Nephron progenitor cell (in vitro differentiated cells): ENCODE results near the gene PRDM11.

Source experiments
- DNase-seq: peaks from one replicate; pipeline ENCODE4 v3.0.0; 2021
- H3K27ac Mint-ChIP-seq: 2 replicates; pipeline ENCODE4 v1.8.0; 2021; ENCODE audit warnings: mild to moderate bottlenecking, moderate library complexity, mixed read lengths
- H3K27me3 Mint-ChIP-seq: 2 replicates; pipeline ENCODE4 v1.8.0; 2021; ENCODE audit warnings: mild to moderate bottlenecking, low read depth, mixed read lengths; ENCODE audit not compliant: poor library complexity
- H3K36me3 Mint-ChIP-seq: 2 replicates; pipeline ENCODE4 v1.8.0; 2021; ENCODE audit warnings: low read depth, mixed read lengths
- H3K4me1 Mint-ChIP-seq: 2 replicates; pipeline ENCODE4 v1.8.0; 2021; ENCODE audit warnings: mixed read lengths
- H3K4me3 Mint-ChIP-seq: 2 replicates; pipeline ENCODE4 v1.8.0; 2021; ENCODE audit warnings: mild to moderate bottlenecking, moderate library complexity, mixed read lengths
- H3K9me3 Mint-ChIP-seq: 2 replicates; pipeline ENCODE4 v1.8.0; 2021; ENCODE audit warnings: mild to moderate bottlenecking, moderate library complexity, mixed read lengths
- TF ChIP-seq, protein P1 (sequence below): fragments of 200-600 bp; sonication (generic); IDR thresholded peaks from 2 replicates; pipeline ENCODE4 v1.5.0; 2021; ENCODE audit warnings: antibody characterized with exemption

Gene PRDM11

DNA sequence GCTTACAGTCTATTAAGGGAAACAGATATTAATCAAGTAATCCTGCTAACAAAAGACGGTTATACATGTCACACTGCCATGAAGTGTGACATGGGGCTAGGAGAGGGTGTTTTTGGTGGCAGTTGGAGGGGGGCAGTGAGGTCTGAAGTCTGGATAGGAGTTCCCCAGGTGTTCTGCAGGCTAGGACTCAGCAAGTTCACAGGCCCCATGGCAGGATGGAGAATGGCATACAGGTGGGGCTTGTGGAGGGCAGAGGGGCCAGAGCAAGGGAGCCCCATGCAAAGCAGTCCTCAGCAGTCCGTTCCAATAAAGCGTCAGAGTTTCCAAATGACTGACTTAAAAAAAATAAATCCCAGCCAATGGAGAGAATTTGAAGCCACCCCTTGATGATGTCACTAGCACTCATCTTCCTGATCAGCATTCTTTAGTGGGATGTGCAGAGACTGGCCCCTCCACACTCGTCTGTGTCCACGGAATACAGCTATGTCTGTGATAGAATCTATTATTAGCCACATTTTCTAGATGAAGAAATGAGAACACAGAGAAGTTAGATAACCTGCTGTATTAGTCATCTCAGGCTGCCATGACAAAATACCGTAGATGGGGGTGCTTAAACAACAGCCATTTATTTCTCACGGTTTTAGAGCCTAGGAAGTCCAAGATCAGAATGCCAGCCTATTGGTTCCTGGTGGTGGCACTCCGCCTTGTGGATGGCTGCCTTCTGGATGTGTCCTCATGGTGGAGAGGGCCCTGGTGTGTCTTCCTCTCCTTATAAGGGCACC, 32.6 kb downstream of the PRDM11 start:
- no peaks in the 10 kb centered on the region for H3K9me3 Mint-ChIP-seq

DNA sequence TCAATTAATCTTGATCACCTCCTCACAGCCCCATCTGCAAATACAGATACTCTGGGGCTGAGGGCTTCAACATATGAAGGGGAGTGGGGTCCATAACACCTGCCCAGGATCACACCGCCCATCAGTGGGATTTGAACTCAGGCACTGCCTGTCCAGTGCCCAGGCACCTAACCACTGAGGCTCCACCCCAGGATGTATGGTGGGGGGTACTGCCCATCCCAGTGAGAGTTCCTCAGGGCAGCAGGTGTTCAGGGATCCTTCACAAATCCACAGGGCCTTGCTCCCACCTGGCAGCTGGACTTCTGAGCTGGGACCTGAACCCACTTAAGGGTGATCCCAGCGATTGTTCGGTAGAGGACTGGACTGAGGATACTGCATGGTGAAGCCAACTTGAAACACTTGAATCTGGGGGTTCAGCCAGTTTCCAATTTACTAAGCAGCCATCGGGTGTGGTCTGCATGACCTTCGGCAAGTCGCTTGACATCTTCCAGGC, 33.3 kb downstream of the PRDM11 start:
- no peaks in the 10 kb centered on the region for H3K36me3 Mint-ChIP-seq
- no peak for DNase-seq
- H3K4me1 Mint-ChIP-seq, result peaks cover 25% of the 10 kb centered on the region
- peaks cover 16% of the 10 kb centered on the region for H3K27me3 Mint-ChIP-seq
- TF ChIP-seq, protein P1, sequence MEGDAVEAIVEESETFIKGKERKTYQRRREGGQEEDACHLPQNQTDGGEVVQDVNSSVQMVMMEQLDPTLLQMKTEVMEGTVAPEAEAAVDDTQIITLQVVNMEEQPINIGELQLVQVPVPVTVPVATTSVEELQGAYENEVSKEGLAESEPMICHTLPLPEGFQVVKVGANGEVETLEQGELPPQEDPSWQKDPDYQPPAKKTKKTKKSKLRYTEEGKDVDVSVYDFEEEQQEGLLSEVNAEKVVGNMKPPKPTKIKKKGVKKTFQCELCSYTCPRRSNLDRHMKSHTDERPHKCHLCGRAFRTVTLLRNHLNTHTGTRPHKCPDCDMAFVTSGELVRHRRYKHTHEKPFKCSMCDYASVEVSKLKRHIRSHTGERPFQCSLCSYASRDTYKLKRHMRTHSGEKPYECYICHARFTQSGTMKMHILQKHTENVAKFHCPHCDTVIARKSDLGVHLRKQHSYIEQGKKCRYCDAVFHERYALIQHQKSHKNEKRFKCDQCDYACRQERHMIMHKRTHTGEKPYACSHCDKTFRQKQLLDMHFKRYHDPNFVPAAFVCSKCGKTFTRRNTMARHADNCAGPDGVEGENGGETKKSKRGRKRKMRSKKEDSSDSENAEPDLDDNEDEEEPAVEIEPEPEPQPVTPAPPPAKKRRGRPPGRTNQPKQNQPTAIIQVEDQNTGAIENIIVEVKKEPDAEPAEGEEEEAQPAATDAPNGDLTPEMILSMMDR, result no peak
- no peak overlapping the region for H3K27ac Mint-ChIP-seq
- H3K9me3 Mint-ChIP-seq, result no peaks in the 10 kb centered on the region
- H3K4me3 Mint-ChIP-seq, result peak overlapping the region; percentile 83

More for the DNA sequence above, 32.6 kb downstream of the PRDM11 start:
- Mint-ChIP-seq H3K4me3 (peak overlapping the region; percentile 39), H3K4me1 (peaks cover 25% of the 10 kb centered on the region), H3K27ac (no peak overlapping the region), H3K36me3 (no peaks in the 10 kb centered on the region), H3K27me3 (peaks cover 16% of the 10 kb centered on the region)
- no peak for DNase-seq
- TF ChIP-seq, protein P1, result no peak

DNA sequence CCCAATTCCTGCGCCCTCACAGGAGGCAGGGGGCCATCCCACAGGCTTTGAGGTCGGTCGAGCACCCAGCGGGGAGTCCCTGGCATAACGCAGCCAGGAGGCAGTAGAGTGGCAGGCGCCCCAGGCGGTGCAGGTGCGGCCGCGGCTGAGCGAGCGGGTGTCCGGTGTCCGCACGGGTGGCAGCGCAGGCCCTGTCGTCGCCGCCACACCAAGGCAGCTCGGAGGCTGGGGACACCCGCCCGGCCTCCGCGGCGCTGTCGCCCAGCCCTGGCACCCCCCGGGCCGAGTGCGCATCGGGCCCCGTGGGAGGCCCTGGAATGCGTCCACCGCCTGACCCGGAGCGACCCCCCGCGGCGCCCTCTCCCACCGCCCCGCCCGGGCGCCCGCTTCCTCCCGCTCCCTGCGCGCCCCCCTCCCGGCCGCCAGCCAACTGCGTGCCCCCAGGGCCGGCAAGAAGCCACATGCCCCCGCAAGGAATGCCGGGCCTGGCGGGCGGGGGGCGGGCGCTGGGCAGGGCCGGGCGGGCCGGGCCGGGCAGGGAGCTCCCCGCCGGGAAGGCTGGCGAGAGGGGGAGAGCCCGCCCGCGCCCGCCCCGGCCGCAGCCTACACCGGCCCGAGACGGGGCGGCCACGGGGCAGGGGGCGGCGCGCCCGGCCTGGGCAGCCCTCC, 33.9 kb downstream of the PRDM11 start:
- Mint-ChIP-seq H3K36me3 (no peaks in the 10 kb centered on the region), H3K27me3 (peaks cover 16% of the 10 kb centered on the region), H3K9me3 (no peaks in the 10 kb centered on the region), H3K27ac (no peak overlapping the region), H3K4me3 (peak overlapping the region; percentile 83), H3K4me1 (peaks cover 25% of the 10 kb centered on the region)
- TF ChIP-seq, protein P1, result no peak
- peak; percentile 83 for DNase-seq

DNA sequence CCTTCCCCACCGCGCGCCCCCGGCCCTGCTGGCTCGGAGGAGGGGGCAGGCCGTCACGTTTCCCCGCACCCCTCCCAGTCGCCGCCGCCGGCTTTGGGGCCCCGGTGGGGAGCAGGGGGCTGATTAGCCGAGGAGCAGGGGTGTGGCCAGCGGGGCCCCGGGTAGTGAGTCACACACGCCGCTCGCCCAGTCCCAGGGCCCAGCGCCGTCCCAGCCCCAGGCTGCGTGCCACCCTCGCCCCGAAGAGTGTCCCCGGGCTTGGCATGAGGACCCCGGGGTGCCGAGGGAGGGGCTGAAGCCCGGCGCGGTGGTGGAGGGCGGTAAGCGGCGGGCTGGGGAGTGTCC, 34.4 kb downstream of the PRDM11 start:
- H3K4me3 Mint-ChIP-seq, result no peak overlapping the region
- no peak overlapping the region for H3K27ac Mint-ChIP-seq
- no peaks in the 10 kb centered on the region for H3K9me3 Mint-ChIP-seq
- DNase-seq, result peak; percentile 66
- peaks cover 16% of the 10 kb centered on the region for H3K27me3 Mint-ChIP-seq
- peaks cover 25% of the 10 kb centered on the region for H3K4me1 Mint-ChIP-seq
- no peaks in the 10 kb centered on the region for H3K36me3 Mint-ChIP-seq
- TF ChIP-seq, protein P1, result no peak

DNA sequence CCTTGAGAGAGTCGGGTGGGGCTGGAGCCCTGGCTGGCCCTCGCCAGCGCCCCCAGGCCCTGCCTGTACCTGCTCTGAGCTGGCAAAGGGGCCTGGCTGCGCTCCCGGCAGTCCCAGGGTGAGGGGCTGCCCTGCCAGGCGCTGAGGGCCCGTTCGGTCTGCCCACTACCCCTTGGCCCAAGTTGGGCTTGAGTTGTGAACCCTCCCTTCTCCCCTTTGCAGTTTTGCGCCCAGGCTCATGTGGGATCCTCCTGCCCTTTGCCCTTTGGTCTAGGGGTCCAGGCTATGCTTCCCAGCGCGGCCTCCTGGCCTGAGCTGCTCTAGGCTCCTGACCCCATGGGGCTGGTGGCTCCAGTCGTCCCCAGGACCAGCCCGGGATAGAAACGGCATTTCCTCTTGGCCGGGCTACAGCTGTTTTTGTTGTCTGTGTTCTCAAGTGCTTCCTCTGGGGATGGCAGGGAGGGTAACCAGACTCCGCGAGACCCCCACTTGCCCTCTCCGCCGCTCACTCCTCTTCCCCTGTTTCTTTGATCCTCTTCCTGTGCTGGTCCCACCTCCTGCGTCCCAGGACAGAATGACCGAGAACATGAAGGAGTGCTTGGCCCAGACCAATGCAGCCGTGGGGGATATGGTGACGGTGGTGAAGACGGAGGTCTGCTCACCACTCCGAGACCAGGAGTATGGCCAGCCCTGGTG, 34.9 kb downstream of the PRDM11 start:
- TF ChIP-seq, protein P1, result no peak
- Mint-ChIP-seq H3K27ac (peak overlapping the region; percentile 91), H3K9me3 (no peaks in the 10 kb centered on the region), H3K27me3 (peaks cover 16% of the 10 kb centered on the region), H3K36me3 (no peaks in the 10 kb centered on the region), H3K4me3 (peak overlapping the region; percentile 77), H3K4me1 (peaks cover 25% of the 10 kb centered on the region)
- DNase-seq, result peak; percentile 30
